ENCODE results near the gene BTAF1. TPM values are rescaled to one million over a fixed set of nuclear protein-coding genes. Genes with fewer than 3 reads are reported as not detected.

The BTAF1 gene
- total RNA-seq, 1 donor from 2014 or later: 34.6 TPM

GRCh38 chr10:91924212-91925021, 847 bp downstream of the BTAF1 start:
- DNase-seq (ENCODE audit: extremely low spot score, unreplicated experiment): no peak
- Mint-ChIP-seq H3K27me3 (ENCODE audit: unreplicated experiment) (peaks cover 2% of the 10 kb centered on the region), H3K36me3 (ENCODE audit: unreplicated experiment) (peaks cover 3% of the 10 kb centered on the region), H3K4me3 (ENCODE audit: unreplicated experiment) (peak overlapping the region; percentile 86), H3K4me1 (ENCODE audit: unreplicated experiment) (peaks cover 37% of the 10 kb centered on the region), H3K27ac (ENCODE audit: unreplicated experiment) (peak overlapping the region; percentile 100), H3K9me3 (ENCODE audit: unreplicated experiment) (no peaks in the 10 kb centered on the region)
- TF ChIP-seq, protein P1, sequence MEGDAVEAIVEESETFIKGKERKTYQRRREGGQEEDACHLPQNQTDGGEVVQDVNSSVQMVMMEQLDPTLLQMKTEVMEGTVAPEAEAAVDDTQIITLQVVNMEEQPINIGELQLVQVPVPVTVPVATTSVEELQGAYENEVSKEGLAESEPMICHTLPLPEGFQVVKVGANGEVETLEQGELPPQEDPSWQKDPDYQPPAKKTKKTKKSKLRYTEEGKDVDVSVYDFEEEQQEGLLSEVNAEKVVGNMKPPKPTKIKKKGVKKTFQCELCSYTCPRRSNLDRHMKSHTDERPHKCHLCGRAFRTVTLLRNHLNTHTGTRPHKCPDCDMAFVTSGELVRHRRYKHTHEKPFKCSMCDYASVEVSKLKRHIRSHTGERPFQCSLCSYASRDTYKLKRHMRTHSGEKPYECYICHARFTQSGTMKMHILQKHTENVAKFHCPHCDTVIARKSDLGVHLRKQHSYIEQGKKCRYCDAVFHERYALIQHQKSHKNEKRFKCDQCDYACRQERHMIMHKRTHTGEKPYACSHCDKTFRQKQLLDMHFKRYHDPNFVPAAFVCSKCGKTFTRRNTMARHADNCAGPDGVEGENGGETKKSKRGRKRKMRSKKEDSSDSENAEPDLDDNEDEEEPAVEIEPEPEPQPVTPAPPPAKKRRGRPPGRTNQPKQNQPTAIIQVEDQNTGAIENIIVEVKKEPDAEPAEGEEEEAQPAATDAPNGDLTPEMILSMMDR (IDR thresholded peaks at IDR 0.05): no peak

DNA sequence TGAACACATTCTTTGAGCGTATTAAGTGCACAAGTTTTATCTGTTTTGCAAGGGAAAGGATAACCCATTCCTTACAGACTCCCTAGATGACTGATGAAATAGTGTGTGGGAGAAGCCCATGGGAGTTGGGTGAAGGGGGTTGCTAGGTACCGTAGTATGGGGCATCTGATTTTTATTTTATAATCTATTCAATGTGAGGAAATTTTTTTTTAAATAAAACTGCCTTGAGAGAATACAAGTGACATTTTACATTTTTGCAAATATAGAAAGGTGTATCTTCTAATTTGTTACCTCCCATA, 1.4 kb downstream of the BTAF1 start:
- Mint-ChIP-seq H3K27ac (ENCODE audit: unreplicated experiment) (peak overlapping the region; percentile 100), H3K27me3 (ENCODE audit: unreplicated experiment) (peaks cover 2% of the 10 kb centered on the region), H3K4me3 (ENCODE audit: unreplicated experiment) (peak overlapping the region; percentile 86), H3K36me3 (ENCODE audit: unreplicated experiment) (peaks cover 3% of the 10 kb centered on the region), H3K9me3 (ENCODE audit: unreplicated experiment) (no peaks in the 10 kb centered on the region), H3K4me1 (ENCODE audit: unreplicated experiment) (peaks cover 37% of the 10 kb centered on the region)
- TF ChIP-seq, protein P1 (IDR thresholded peaks at IDR 0.05): no peak
- DNase-seq (ENCODE audit: extremely low spot score, unreplicated experiment): no peak

DNA sequence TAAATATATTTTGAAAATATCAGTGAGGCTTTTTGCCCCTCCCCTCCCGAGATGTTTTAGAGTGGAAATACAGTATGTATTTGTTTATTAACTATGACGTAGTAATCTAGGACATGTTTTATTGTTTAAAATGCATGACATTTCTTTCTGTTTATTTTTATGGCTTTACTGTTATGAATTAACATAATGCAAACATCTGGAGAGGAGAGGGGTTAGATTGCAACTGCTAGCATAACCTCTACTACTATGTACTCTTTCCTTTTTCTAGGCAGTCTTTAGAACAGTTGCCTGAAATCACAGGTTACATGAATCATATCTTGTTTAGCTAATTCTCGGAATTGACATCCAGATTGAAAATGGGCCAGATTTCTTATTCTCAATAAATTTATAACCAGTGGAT, 7.4 kb downstream of the BTAF1 start:
- H3K9me3 Mint-ChIP-seq (ENCODE audit: unreplicated experiment): peaks cover 4% of the 10 kb centered on the region
- H3K27ac Mint-ChIP-seq (ENCODE audit: unreplicated experiment): no peak overlapping the region
- peaks cover 32% of the 10 kb centered on the region for H3K4me1 Mint-ChIP-seq (ENCODE audit: unreplicated experiment)
- TF ChIP-seq, protein P1 (IDR thresholded peaks at IDR 0.05): no peak
- H3K27me3 Mint-ChIP-seq (ENCODE audit: unreplicated experiment): no peaks in the 10 kb centered on the region
- no peak overlapping the region for H3K4me3 Mint-ChIP-seq (ENCODE audit: unreplicated experiment)
- peaks cover 20% of the 10 kb centered on the region for H3K36me3 Mint-ChIP-seq (ENCODE audit: unreplicated experiment)
- no peak for DNase-seq (ENCODE audit: extremely low spot score, unreplicated experiment)

DNA sequence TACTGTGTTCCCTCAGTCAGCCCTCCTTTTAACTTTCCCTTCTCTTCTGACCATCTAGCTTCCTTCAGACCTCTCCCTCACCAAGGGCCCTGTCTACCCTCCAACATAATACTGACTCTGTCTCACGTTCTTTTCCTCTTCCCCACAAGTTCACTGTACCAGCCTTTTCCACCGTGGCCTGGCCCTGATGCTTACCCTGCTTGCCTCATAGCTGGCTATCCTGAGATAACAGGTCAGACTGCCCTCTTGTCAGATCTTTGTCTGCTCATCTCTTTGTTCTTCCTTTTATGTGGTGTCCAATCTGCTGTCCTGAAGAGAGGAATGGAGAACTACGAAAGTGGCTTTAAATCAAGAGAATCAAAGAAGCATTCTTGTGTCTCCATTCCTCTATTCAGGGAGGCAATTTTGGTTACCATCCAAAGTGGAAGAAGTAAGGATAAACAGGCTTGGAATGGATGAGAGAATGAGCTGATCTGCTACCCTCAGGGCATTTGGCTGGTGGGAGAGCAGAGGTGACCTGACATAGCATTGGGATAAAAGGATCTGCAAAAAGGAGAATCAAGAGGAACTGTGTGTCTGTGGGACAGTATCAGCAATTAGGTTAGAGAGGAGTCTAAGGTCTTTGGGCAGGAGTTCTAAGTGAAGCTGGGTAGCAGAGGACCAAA, 8.1 kb downstream of the BTAF1 start:
- H3K4me3 Mint-ChIP-seq (ENCODE audit: unreplicated experiment): no peak overlapping the region
- peaks cover 25% of the 10 kb centered on the region for H3K4me1 Mint-ChIP-seq (ENCODE audit: unreplicated experiment)
- H3K27ac Mint-ChIP-seq (ENCODE audit: unreplicated experiment): peak overlapping the region; percentile 43
- peaks cover 4% of the 10 kb centered on the region for H3K9me3 Mint-ChIP-seq (ENCODE audit: unreplicated experiment)
- H3K36me3 Mint-ChIP-seq (ENCODE audit: unreplicated experiment): peaks cover 22% of the 10 kb centered on the region
- TF ChIP-seq, protein P1 (IDR thresholded peaks at IDR 0.05): no peak
- no peak for DNase-seq (ENCODE audit: extremely low spot score, unreplicated experiment)
- no peaks in the 10 kb centered on the region for H3K27me3 Mint-ChIP-seq (ENCODE audit: unreplicated experiment)

- Mint-ChIP-seq H3K4me1 (ENCODE audit: unreplicated experiment) (peaks cover 21% of the 10 kb centered on the region), H3K4me3 (ENCODE audit: unreplicated experiment) (no peak overlapping the region), H3K27ac (ENCODE audit: unreplicated experiment) (no peak overlapping the region), H3K27me3 (ENCODE audit: unreplicated experiment) (no peaks in the 10 kb centered on the region), H3K9me3 (ENCODE audit: unreplicated experiment) (peaks cover 4% of the 10 kb centered on the region), H3K36me3 (ENCODE audit: unreplicated experiment) (peaks cover 30% of the 10 kb centered on the region)
- DNase-seq (ENCODE audit: extremely low spot score, unreplicated experiment): no peak
- TF ChIP-seq, protein P1 (IDR thresholded peaks at IDR 0.05): no peak
Measured at GRCh38 chr10:91932737-91933136, 9.2 kb downstream of the BTAF1 start.
